Transverse colon (tissue), 4 donors: ENCODE data around the gene DAB2IP. TPM values are rescaled to one million over a fixed set of nuclear protein-coding genes. Genes with fewer than 3 reads are reported as not detected.

ENCODE experiments used
- DNase-seq: peaks from one replicate; pipeline ENCODE4 v3.0.0-alpha.2; 2019
- H3K27ac ChIP-seq, 4 donors: fragments of 200-600 bp; sonication (generic); 2 replicates each; pipeline ENCODE4 v1.5.1; 2016 to 2018; ENCODE audit warnings: inconsistent platforms in 4 of 4
- H3K27me3 ChIP-seq: fragments of 200-600 bp; sonication (generic); 2 replicates; pipeline ENCODE4 v1.5.1; 2017; ENCODE audit warnings: inconsistent platforms
- H3K36me3 ChIP-seq, 4 donors: fragments of 200-600 bp; sonication (generic); 2 replicates each; pipeline ENCODE4 v1.5.1; 2017 to 2019; ENCODE audit warnings: inconsistent platforms in 4 of 4
- H3K4me1 ChIP-seq, 4 donors: fragments of 200-600 bp; sonication (generic); 2 replicates each; pipeline ENCODE4 v1.5.1; 2017 to 2020; ENCODE audit warnings: inconsistent platforms in 4 of 4
- H3K4me3 ChIP-seq, 4 donors: fragments of 200-600 bp; sonication (generic); 1 replicate in 1 of 4; 2 replicates in 3 of 4; pipeline versions ENCODE4 v1.5.1 to v1.6.1; 2017 to 2019; ENCODE audit warnings: inconsistent platforms in 4 of 4
- H3K9me3 ChIP-seq, 2 donors: fragments of 200-600 bp; sonication (generic); 2 replicates each; pipeline ENCODE4 v1.5.1; 2017 to 2019; ENCODE audit warnings: inconsistent platforms in 2 of 2
- EP300 ChIP-seq: sonication (generic); formaldehyde crosslinking; IDR thresholded peaks from one replicate; pipeline ENCODE4 v1.6.1; 2017; ENCODE audit warnings: antibody characterized with exemption, low read depth
- POLR2A ChIP-seq: fragments of 450-650 bp; IDR thresholded peaks from one replicate; pipeline ENCODE4 v1.6.1; 2016; ENCODE audit warnings: antibody characterized with exemption, mild to moderate bottlenecking, moderate library complexity
- POLR2AphosphoS5 ChIP-seq, 3 donors: sonication (generic); formaldehyde crosslinking; IDR thresholded peaks; one replicate each; pipeline ENCODE4 v1.6.1; 2016; ENCODE audit warnings: antibody characterized with exemption in 3 of 3
- WGBS, 2 donors: methylation state at CpG; one replicate each; pipeline ENCODE4 v1.1.5; 2018; ENCODE audit warnings: low coverage in 1 of 2; 5-methylcytosine and 5-hydroxymethylcytosine counted together
- in situ Hi-C, 4 donors: fragments of 200-750 bp; cut with MboI; loops; one replicate each; pipeline versions ENCODE4 v1.15.0 to v1.15.1; 2017; ENCODE audit warnings: low sequenced_read_pairs in 3 of 4, low pct_ligation_motif_present in 1 of 4, low pct_unique_long_range_greater_than_20kb in 1 of 4
- intact Hi-C: fragments of 100-400 bp; cut with DNase I; formaldehyde crosslinking; loops from one replicate; pipeline ENCODE4 v1.15.1; 2023; ENCODE audit warnings: low total_unique reads
- total RNA-seq, 4 donors: library from RNA; depleted of rRNA; stranded (reverse); fragments of >200 nt; gene quantifications; one replicate each; pipeline ENCODE4 v1.1.0, GENCODE V29; 2016
- TF ChIP-seq, protein P1 (sequence below), 5 experiments: fragments of 200-600 bp in 3 of 5; fragments of 450-650 bp in 2 of 5; sonication (generic) in 3 of 5; IDR thresholded peaks; 1 replicate in 2 of 5; 2 replicates in 3 of 5; pipeline ENCODE4 v1.5.1; 2016 to 2017; ENCODE audit warnings: antibody characterized with exemption in 5 of 5, inconsistent platforms in 3 of 5, mild to moderate bottlenecking in 2 of 5, moderate library complexity in 1 of 5

DAB2IP gene
- total RNA-seq, 4 donors from 2014 or later, result 84.2 to 159 (median 90.7) TPM

GRCh38 chr9:121692606-121693387, 41.4 kb downstream of the DAB2IP start:
- Histone ChIP-seq H3K9me3 (no peaks in the 10 kb centered on the region), H3K4me1 (peaks cover 2 to 35% (median 24%) of the 10 kb centered on the region in 4 donors), H3K27ac (peak overlapping the region; percentile 41 to 61 (median 51)), H3K36me3 (no peaks in the 10 kb centered on the region), H3K27me3 (no peaks in the 10 kb centered on the region), H3K4me3 (no peak overlapping the region)
- intact Hi-C loops, result loop anchor here (5.0 kb wide), 1 partner anchor 145 kb away; no protein-coding TSS in a partner anchor
- TF ChIP-seq POLR2A (no peak), POLR2AphosphoS5 (IDR thresholded peaks at IDR 0.05) (no peak), EP300 (no peak)
- TF ChIP-seq, protein P1, sequence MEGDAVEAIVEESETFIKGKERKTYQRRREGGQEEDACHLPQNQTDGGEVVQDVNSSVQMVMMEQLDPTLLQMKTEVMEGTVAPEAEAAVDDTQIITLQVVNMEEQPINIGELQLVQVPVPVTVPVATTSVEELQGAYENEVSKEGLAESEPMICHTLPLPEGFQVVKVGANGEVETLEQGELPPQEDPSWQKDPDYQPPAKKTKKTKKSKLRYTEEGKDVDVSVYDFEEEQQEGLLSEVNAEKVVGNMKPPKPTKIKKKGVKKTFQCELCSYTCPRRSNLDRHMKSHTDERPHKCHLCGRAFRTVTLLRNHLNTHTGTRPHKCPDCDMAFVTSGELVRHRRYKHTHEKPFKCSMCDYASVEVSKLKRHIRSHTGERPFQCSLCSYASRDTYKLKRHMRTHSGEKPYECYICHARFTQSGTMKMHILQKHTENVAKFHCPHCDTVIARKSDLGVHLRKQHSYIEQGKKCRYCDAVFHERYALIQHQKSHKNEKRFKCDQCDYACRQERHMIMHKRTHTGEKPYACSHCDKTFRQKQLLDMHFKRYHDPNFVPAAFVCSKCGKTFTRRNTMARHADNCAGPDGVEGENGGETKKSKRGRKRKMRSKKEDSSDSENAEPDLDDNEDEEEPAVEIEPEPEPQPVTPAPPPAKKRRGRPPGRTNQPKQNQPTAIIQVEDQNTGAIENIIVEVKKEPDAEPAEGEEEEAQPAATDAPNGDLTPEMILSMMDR (IDR thresholded peaks at IDR 0.05), result no peak
- WGBS, 2 donors, result 86 to 100% methylated on average over 1 to 14 of the region's 14 CpGs
- DNase-seq, result no peak
- in situ Hi-C loops, result loop anchor here in 1 of 4 donors (25.0 kb wide), 1 partner anchor 295 kb away; no protein-coding TSS in a partner anchor

GRCh38 chr9:121693388-121693670, 41.9 kb downstream of the DAB2IP start:
- Histone ChIP-seq H3K4me3 (no peak overlapping the region), H3K36me3 (no peaks in the 10 kb centered on the region), H3K27ac (peak overlapping the region in 3 of 4 donors; percentile 41 to 61 (median 51)), H3K9me3 (no peaks in the 10 kb centered on the region), H3K4me1 (peaks cover 2 to 35% (median 24%) of the 10 kb centered on the region in 4 donors), H3K27me3 (peaks cover 2% of the 10 kb centered on the region)
- no peak for DNase-seq
- intact Hi-C loops (loop anchor here (5.0 kb wide), 1 partner anchor 146 kb away; no protein-coding TSS in a partner anchor), in situ Hi-C loops (loop anchor here in 1 of 4 donors (25.0 kb wide), 1 partner anchor 294 kb away; no protein-coding TSS in a partner anchor)
- TF ChIP-seq, protein P1 (IDR thresholded peaks at IDR 0.05), result no peak
- TF ChIP-seq EP300 (no peak), POLR2AphosphoS5 (IDR thresholded peaks at IDR 0.05) (no peak), POLR2A (no peak)
- 74% methylated on average over 4 of the region's 4 CpGs; no CpG with 5 or more reads in 1 of the 2 donors for WGBS, 2 donors

- DNase-seq, result no peak
- Histone ChIP-seq H3K9me3 (no peaks in the 10 kb centered on the region), H3K36me3 (no peaks in the 10 kb centered on the region), H3K4me1 (peaks cover 2 to 36% (median 21%) of the 10 kb centered on the region in 4 donors), H3K4me3 (no peak overlapping the region), H3K27me3 (peaks cover 5% of the 10 kb centered on the region), H3K27ac (no peak overlapping the region)
- 95% methylated on average over 3 of the region's 5 CpGs; no CpG with 5 or more reads in 1 of the 2 donors for WGBS, 2 donors
- in situ Hi-C loops (loop anchor here in 1 of 4 donors (25.0 kb wide), 1 partner anchor 293 kb away; no protein-coding TSS in a partner anchor), intact Hi-C loops (loop anchor here (5.0 kb wide), 1 partner anchor 147 kb away; no protein-coding TSS in a partner anchor)
- TF ChIP-seq EP300 (no peak), POLR2A (no peak), POLR2AphosphoS5 (IDR thresholded peaks at IDR 0.05) (no peak)
- TF ChIP-seq, protein P1 (IDR thresholded peaks at IDR 0.05), result no peak
Observed at GRCh38 chr9:121694001-121694400, 42.6 kb downstream of the DAB2IP start.

DNA sequence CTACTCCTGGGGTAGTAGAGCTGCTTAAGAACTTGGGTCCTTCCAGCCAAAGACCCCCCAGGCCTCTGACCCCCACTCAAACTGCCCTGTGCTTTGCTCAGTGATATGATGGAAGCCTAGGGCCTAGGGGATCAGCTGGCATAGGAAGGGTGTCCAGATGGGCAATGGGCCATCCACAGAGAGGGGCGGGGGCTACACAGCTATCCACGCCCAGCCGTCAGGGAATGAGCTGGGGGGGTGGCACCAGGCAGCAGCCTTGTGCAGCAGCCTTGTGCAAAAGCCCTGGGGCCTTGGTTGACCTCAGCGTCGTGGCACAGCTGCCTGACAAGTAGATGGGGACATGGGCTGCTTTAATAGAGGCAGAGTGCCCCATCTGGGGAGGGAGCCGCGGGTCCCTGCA, 43.2 kb downstream of the DAB2IP start:
- DNase-seq, result no peak
- Histone ChIP-seq H3K27ac (no peak overlapping the region), H3K27me3 (peaks cover 8% of the 10 kb centered on the region), H3K4me1 (peaks cover 4 to 32% (median 17%) of the 10 kb centered on the region in 4 donors), H3K4me3 (no peak overlapping the region), H3K9me3 (no peaks in the 10 kb centered on the region), H3K36me3 (no peaks in the 10 kb centered on the region)
- WGBS, 2 donors, result 82% methylated on average over 7 of the region's 7 CpGs; no CpG with 5 or more reads in 1 of the 2 donors
- in situ Hi-C loops, result loop anchor here in 1 of 4 donors (25.0 kb wide), 1 partner anchor 293 kb away; no protein-coding TSS in a partner anchor
- intact Hi-C loops, result loop anchor here (5.0 kb wide), 1 partner anchor 147 kb away; no protein-coding TSS in a partner anchor
- TF ChIP-seq POLR2A (no peak), POLR2AphosphoS5 (IDR thresholded peaks at IDR 0.05) (no peak), EP300 (no peak)
- TF ChIP-seq, protein P1 (IDR thresholded peaks at IDR 0.05), result no peak
